ENCODE data around the gene CENPS.

DNA sequence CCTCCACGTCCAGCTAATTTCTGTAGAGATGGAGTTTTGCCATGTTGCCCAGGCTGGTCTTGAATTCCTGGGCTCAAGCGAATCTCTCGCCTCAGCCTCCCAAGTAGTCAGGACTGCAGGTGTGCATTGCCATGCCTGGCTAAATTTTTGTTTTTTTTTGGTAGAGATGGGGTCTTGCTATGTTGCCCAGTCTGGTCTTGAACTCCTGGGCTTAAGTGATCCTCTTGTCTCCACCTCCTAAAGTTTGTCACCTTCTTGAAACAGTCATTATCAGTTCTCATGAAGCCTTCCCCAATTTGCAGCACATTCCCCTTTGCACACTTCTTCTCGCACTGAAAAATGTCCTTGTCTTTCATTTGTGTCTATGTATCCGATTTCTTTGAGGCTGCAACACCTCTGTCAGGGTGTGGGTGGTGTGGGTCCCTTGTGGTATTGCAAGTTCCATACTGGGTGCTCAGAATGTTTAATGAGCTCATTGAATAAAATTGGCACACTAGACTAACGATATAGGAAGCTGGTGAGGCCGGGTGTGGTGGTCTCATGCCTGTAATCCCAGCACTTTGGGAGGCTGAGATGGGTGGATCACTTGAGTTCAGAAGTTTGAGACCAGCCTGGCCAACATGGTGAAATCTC, 16.7 kb downstream of the CENPS start:
- TF ChIP-seq, protein P1, sequence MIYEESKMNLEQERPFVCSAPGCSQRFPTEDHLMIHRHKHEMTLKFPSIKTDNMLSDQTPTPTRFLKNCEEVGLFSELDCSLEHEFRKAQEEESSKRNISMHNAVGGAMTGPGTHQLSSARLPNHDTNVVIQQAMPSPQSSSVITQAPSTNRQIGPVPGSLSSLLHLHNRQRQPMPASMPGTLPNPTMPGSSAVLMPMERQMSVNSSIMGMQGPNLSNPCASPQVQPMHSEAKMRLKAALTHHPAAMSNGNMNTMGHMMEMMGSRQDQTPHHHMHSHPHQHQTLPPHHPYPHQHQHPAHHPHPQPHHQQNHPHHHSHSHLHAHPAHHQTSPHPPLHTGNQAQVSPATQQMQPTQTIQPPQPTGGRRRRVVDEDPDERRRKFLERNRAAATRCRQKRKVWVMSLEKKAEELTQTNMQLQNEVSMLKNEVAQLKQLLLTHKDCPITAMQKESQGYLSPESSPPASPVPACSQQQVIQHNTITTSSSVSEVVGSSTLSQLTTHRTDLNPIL (CRISPR knock-in tag; IDR thresholded peaks at IDR 0.05; ENCODE audit: low read depth), result no peak
- TF ChIP-seq ZFP30 (CRISPR knock-in tag; IDR thresholded peaks at IDR 0.05) (no peak), ZNF8 (CRISPR knock-in tag; IDR thresholded peaks at IDR 0.05) (no peak), GLIS3 (CRISPR knock-in tag; IDR thresholded peaks at IDR 0.05) (no peak), TCF4 (CRISPR knock-in tag; IDR thresholded peaks at IDR 0.05; ENCODE audit: borderline replicate concordance) (no peak), SNAI2 (CRISPR knock-in tag; IDR thresholded peaks at IDR 0.05) (no peak), RARB (CRISPR knock-in tag; IDR thresholded peaks at IDR 0.05) (no peak), TOX (CRISPR knock-in tag; IDR thresholded peaks at IDR 0.05; ENCODE audit: borderline replicate concordance) (no peak)
- TF ChIP-seq, protein P2, sequence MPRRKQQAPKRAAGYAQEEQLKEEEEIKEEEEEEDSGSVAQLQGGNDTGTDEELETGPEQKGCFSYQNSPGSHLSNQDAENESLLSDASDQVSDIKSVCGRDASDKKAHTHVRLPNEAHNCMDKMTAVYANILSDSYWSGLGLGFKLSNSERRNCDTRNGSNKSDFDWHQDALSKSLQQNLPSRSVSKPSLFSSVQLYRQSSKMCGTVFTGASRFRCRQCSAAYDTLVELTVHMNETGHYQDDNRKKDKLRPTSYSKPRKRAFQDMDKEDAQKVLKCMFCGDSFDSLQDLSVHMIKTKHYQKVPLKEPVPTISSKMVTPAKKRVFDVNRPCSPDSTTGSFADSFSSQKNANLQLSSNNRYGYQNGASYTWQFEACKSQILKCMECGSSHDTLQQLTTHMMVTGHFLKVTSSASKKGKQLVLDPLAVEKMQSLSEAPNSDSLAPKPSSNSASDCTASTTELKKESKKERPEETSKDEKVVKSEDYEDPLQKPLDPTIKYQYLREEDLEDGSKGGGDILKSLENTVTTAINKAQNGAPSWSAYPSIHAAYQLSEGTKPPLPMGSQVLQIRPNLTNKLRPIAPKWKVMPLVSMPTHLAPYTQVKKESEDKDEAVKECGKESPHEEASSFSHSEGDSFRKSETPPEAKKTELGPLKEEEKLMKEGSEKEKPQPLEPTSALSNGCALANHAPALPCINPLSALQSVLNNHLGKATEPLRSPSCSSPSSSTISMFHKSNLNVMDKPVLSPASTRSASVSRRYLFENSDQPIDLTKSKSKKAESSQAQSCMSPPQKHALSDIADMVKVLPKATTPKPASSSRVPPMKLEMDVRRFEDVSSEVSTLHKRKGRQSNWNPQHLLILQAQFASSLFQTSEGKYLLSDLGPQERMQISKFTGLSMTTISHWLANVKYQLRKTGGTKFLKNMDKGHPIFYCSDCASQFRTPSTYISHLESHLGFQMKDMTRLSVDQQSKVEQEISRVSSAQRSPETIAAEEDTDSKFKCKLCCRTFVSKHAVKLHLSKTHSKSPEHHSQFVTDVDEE (CRISPR knock-in tag; IDR thresholded peaks at IDR 0.05), result no peak
- TF ChIP-seq, protein P3, sequence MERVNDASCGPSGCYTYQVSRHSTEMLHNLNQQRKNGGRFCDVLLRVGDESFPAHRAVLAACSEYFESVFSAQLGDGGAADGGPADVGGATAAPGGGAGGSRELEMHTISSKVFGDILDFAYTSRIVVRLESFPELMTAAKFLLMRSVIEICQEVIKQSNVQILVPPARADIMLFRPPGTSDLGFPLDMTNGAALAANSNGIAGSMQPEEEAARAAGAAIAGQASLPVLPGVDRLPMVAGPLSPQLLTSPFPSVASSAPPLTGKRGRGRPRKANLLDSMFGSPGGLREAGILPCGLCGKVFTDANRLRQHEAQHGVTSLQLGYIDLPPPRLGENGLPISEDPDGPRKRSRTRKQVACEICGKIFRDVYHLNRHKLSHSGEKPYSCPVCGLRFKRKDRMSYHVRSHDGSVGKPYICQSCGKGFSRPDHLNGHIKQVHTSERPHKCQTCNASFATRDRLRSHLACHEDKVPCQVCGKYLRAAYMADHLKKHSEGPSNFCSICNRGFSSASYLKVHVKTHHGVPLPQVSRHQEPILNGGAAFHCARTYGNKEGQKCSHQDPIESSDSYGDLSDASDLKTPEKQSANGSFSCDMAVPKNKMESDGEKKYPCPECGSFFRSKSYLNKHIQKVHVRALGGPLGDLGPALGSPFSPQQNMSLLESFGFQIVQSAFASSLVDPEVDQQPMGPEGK (CRISPR knock-in tag; IDR thresholded peaks at IDR 0.05; ENCODE audit: borderline replicate concordance), result no peak
- TF ChIP-seq, protein P4, sequence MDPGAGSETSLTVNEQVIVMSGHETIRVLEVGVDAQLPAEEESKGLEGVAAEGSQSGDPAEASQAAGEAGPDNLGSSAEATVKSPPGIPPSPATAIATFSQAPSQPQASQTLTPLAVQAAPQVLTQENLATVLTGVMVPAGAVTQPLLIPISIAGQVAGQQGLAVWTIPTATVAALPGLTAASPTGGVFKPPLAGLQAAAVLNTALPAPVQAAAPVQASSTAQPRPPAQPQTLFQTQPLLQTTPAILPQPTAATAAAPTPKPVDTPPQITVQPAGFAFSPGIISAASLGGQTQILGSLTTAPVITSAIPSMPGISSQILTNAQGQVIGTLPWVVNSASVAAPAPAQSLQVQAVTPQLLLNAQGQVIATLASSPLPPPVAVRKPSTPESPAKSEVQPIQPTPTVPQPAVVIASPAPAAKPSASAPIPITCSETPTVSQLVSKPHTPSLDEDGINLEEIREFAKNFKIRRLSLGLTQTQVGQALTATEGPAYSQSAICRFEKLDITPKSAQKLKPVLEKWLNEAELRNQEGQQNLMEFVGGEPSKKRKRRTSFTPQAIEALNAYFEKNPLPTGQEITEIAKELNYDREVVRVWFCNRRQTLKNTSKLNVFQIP (CRISPR knock-in tag; IDR thresholded peaks at IDR 0.05; ENCODE audit: borderline replicate concordance, low read depth), result no peak

Data from SK-N-SH treated with all-trans-retinoic acid at 6 μM for 48 hours (cell line).